ENCODE data around the gene GRID1.

DNA sequence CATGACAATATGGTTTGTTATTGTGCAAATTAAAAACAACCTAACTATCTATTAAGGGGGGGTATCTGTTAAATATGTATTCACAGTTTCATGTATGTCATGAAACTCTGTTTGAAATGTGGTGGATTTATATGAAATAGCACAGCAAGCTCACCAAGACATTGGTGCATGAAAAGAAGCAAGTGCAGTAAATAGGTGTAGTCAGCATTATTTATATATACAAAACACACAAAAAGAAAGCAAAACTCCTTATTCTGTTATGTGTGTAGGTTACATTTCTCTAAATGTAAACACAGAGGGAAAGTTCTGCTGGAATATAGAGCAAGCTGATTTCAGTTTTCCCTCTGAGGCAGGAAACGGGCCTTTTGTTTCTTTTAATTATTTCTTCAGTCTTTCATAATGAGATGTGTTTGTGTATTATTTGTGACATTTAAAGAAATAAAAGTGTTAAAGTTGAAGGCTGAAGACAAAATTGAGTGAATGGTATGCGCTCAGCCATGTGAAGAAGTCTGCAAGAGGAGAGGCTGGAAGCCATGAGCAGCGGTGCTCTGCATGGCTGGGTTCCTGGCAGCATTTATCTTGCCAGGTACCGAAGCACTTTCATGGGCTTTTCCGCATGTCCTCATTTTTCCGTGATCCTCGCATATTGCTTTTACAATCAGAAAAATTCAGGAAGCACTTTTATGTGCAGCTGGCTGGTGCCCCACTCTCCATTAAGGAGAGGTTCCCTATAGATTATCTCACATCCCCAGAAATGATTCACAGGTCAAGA lies 38.5 kb downstream of the GRID1 start:
- TF ChIP-seq, protein P1, sequence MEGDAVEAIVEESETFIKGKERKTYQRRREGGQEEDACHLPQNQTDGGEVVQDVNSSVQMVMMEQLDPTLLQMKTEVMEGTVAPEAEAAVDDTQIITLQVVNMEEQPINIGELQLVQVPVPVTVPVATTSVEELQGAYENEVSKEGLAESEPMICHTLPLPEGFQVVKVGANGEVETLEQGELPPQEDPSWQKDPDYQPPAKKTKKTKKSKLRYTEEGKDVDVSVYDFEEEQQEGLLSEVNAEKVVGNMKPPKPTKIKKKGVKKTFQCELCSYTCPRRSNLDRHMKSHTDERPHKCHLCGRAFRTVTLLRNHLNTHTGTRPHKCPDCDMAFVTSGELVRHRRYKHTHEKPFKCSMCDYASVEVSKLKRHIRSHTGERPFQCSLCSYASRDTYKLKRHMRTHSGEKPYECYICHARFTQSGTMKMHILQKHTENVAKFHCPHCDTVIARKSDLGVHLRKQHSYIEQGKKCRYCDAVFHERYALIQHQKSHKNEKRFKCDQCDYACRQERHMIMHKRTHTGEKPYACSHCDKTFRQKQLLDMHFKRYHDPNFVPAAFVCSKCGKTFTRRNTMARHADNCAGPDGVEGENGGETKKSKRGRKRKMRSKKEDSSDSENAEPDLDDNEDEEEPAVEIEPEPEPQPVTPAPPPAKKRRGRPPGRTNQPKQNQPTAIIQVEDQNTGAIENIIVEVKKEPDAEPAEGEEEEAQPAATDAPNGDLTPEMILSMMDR (conservative IDR thresholded peaks at IDR 0.05; ENCODE audit: low read depth, low read length): no peak
- TF ChIP-seq EZH2phosphoT487 (IDR thresholded peaks at IDR 0.05; ENCODE audit: borderline replicate concordance, low read length): no peak
- no peak for TF ChIP-seq EZH2 (IDR thresholded peaks at IDR 0.05; ENCODE audit: low read length, unreplicated experiment)

Measured in PC-3 (cell line).